ENCODE results near the gene NRAP.

DNA sequence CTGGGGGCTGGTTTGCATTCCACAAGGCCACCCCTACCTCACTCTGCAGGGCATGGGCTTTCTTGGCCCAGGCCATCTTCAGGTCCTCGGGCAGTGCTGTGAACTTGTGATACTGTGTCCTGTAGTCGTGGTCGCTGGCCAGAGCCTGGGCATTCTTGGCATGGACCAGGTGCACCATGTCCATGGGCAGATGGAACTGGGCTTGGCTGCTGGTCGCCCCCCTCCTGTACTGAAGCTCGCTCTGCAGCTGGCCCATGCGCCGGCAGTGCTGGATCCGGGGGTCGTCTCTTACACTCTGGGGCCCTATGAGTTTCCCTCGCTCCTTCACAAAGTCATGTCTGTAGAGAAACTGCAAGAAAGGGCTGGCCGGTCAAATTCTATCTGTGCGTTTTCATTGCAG is 59.3 kb downstream of the NRAP start:
- TF ChIP-seq, protein P1, sequence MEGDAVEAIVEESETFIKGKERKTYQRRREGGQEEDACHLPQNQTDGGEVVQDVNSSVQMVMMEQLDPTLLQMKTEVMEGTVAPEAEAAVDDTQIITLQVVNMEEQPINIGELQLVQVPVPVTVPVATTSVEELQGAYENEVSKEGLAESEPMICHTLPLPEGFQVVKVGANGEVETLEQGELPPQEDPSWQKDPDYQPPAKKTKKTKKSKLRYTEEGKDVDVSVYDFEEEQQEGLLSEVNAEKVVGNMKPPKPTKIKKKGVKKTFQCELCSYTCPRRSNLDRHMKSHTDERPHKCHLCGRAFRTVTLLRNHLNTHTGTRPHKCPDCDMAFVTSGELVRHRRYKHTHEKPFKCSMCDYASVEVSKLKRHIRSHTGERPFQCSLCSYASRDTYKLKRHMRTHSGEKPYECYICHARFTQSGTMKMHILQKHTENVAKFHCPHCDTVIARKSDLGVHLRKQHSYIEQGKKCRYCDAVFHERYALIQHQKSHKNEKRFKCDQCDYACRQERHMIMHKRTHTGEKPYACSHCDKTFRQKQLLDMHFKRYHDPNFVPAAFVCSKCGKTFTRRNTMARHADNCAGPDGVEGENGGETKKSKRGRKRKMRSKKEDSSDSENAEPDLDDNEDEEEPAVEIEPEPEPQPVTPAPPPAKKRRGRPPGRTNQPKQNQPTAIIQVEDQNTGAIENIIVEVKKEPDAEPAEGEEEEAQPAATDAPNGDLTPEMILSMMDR (IDR thresholded peaks at IDR 0.05), result no peak
- TF ChIP-seq POLR2AphosphoS5 (IDR thresholded peaks at IDR 0.05) (no peak), POLR2A (IDR thresholded peaks at IDR 0.05) (no peak)
